SH-SY5Y (cell line): Measurements from ENCODE around the gene GPR42.

Experiments
- GATA2 ChIP-seq: IDR thresholded peaks from 2 replicates; pipeline ENCODE4 v1.6.1; 2011; ENCODE audit warnings: mild to moderate bottlenecking, low read depth, low read length
- GATA3 ChIP-seq: IDR thresholded peaks from 2 replicates; pipeline ENCODE4 v1.6.1; 2011; ENCODE audit warnings: low read depth, mild to moderate bottlenecking, low read length, moderate library complexity

DNA sequence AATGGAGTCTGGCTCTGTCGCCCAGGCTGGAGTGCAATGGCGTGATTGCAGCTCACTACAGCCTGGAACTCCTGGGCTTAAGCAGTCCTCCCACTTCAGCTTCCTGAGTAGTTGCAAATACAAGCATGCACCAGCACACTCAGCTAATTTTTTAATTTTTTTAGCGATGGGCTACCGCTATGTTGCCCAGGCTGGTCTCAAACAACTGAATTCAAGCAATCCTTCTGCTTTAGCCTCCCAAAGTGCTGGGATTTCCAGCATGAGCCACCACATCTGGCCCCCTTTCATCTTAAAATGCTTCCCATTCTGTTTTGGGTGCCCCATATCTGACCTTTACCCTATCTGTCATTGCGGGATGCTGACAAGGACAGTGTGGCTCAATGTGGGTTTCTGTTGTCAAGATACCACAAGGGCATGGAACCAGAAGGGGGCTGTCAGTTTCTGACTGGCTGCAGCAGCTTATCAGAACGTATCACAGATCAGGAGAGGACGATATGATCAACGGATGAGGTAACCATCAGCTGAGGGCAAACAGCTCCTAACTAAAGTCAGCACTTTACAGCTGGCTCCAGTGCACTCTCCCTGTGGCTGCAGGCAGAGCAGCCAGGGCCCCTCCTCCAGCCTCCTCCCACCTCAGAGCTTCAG is 32.4 kb downstream of the GPR42 start:
- TF ChIP-seq GATA3 = no peak
- TF ChIP-seq GATA2 = no peak
